Liver (tissue), 9 donors: ENCODE measurements around the gene EPS8. TPM values are rescaled to one million over a fixed set of nuclear protein-coding genes. Genes with fewer than 3 reads are reported as not detected.

Experiments used
- DNase-seq: peaks from one replicate; pipeline ENCODE4 v3.0.0-alpha.2; 2017; ENCODE audit warnings: low spot score
- H3K27ac ChIP-seq, 2 donors: one replicate each; pipeline ENCODE4 v1.7.0; 2013; ENCODE audit warnings: inconsistent platforms in 2 of 2, low read length in 2 of 2, control low read depth in 1 of 2, low read depth in 1 of 2, mild to moderate bottlenecking in 1 of 2
- H3K27me3 ChIP-seq, 4 donors: one replicate each; pipeline versions ENCODE4 v1.6.1 to v1.7.0; 2013; ENCODE audit warnings: low read length in 3 of 4, inconsistent platforms in 1 of 4, mild to moderate bottlenecking in 1 of 4, moderate library complexity in 1 of 4; ENCODE audit not compliant: control insufficient read depth in 4 of 4, insufficient read depth in 4 of 4
- H3K36me3 ChIP-seq, 4 donors: one replicate each; pipeline versions ENCODE4 v1.6.1 to v1.7.0; 2013; ENCODE audit warnings: low read length in 3 of 4, mild to moderate bottlenecking in 3 of 4, low read depth in 1 of 4, moderate library complexity in 1 of 4; ENCODE audit not compliant: control insufficient read depth in 4 of 4, insufficient read depth in 3 of 4
- H3K4me1 ChIP-seq, 4 donors: one replicate each; pipeline versions ENCODE4 v1.6.1 to v1.7.0; 2013; ENCODE audit warnings: low read length in 3 of 4, mild to moderate bottlenecking in 3 of 4, moderate library complexity in 1 of 4; ENCODE audit not compliant: control insufficient read depth in 4 of 4, insufficient read depth in 4 of 4
- H3K4me3 ChIP-seq, 3 donors: one replicate each; pipeline versions ENCODE4 v1.6.1 to v1.7.0; 2013; ENCODE audit warnings: low read length in 3 of 3, control low read depth in 1 of 3, low read depth in 1 of 3, mild to moderate bottlenecking in 1 of 3
- H3K9ac ChIP-seq, 2 donors: one replicate each; pipeline ENCODE4 v1.7.0; 2013; ENCODE audit warnings: low read length in 2 of 2, mild to moderate bottlenecking in 2 of 2, moderate library complexity in 2 of 2, control low read depth in 1 of 2, low read depth in 1 of 2
- H3K9me3 ChIP-seq, 4 donors: one replicate each; pipeline versions ENCODE4 v1.6.1 to v1.7.0; 2013; ENCODE audit warnings: low read length in 3 of 4; ENCODE audit not compliant: control insufficient read depth in 4 of 4
- ATF3 ChIP-seq: IDR thresholded peaks from 2 replicates; pipeline ENCODE4 v1.6.1; 2016; ENCODE audit warnings: antibody characterized with exemption
- CTCF ChIP-seq: fragments of 150-350 bp; IDR thresholded peaks from 2 replicates; pipeline ENCODE4 v1.5.1; 2017; ENCODE audit warnings: improper control_type of control experiment, low read depth, low read length; ENCODE audit not compliant: missing input control
- EGR1 ChIP-seq, 2 donors: IDR thresholded peaks; 2 replicates each; pipeline ENCODE4 v1.6.1; 2016 to 2018; ENCODE audit warnings: antibody characterized with exemption in 2 of 2, low read depth in 2 of 2
- FOXA1 ChIP-seq: IDR thresholded peaks from 2 replicates; pipeline ENCODE4 v1.6.1; 2016; ENCODE audit warnings: antibody characterized with exemption
- FOXA2 ChIP-seq: IDR thresholded peaks from 2 replicates; pipeline ENCODE4 v1.6.1; 2016; ENCODE audit warnings: antibody characterized with exemption
- GABPA ChIP-seq, 2 donors: IDR thresholded peaks in 1 of 2; conservative IDR thresholded peaks in 1 of 2; 2 replicates each; pipeline ENCODE4 v1.6.1; 2016; ENCODE audit warnings: antibody characterized with exemption in 2 of 2, mild to moderate bottlenecking in 1 of 2, moderate library complexity in 1 of 2
- HNF4A ChIP-seq, 2 donors: conservative IDR thresholded peaks; 2 replicates each; pipeline ENCODE4 v1.6.1; 2016; ENCODE audit warnings: antibody characterized with exemption in 2 of 2, mild to moderate bottlenecking in 2 of 2
- HNF4G ChIP-seq: IDR thresholded peaks from 2 replicates; pipeline ENCODE4 v1.6.1; 2016; ENCODE audit warnings: antibody characterized with exemption
- JUND ChIP-seq, 2 donors: IDR thresholded peaks; 2 replicates each; pipeline ENCODE4 v1.6.1; 2016; ENCODE audit warnings: antibody characterized with exemption in 2 of 2
- MAX ChIP-seq: IDR thresholded peaks from 2 replicates; pipeline ENCODE4 v1.6.1; 2016; ENCODE audit warnings: antibody characterized with exemption
- NR2F2 ChIP-seq: IDR thresholded peaks from 2 replicates; pipeline ENCODE4 v1.6.1; 2016; ENCODE audit warnings: antibody characterized with exemption
- RAD21 ChIP-seq, 2 donors: IDR thresholded peaks; 2 replicates each; pipeline ENCODE4 v1.6.1; 2016; ENCODE audit warnings: antibody characterized with exemption in 2 of 2, mild to moderate bottlenecking in 2 of 2
- REST ChIP-seq: IDR thresholded peaks from 2 replicates; pipeline ENCODE4 v1.6.1; 2016; ENCODE audit warnings: antibody characterized with exemption, mild to moderate bottlenecking
- SP1 ChIP-seq: IDR thresholded peaks from 2 replicates; pipeline ENCODE4 v1.6.1; 2018; ENCODE audit warnings: antibody characterized with exemption, mild to moderate bottlenecking
- TAF1 ChIP-seq: conservative IDR thresholded peaks from 2 replicates; pipeline ENCODE4 v1.6.1; 2016; ENCODE audit warnings: antibody characterized with exemption, mild to moderate bottlenecking
- YY1 ChIP-seq: IDR thresholded peaks from 2 replicates; pipeline ENCODE4 v1.6.1; 2016; ENCODE audit warnings: antibody characterized with exemption, mild to moderate bottlenecking
- ZBTB33 ChIP-seq: IDR thresholded peaks from 2 replicates; pipeline ENCODE4 v1.6.1; 2016; ENCODE audit warnings: antibody characterized with exemption
- WGBS: extraction: QIAGEN DNeasy Blood & Tissue Kit; methylation state at CpG from one replicate; pipeline ENCODE4 v1.1.7; 2013; 5-methylcytosine and 5-hydroxymethylcytosine counted together
- polyA plus RNA-seq, 2 donors: library from polyadenylated mRNA; stranded (reverse) in 1 of 2; unstranded in 1 of 2; fragments of 200-250 nt in 1 of 2; fragments of >200 nt in 1 of 2; fragmentation: Nextera tagmentation in 1 of 2; extraction: Ambion mirVana in 1 of 2; gene quantifications; one replicate each; pipeline versions ENCODE4 v1.2.1 to v1.2.3, GENCODE V29; 2013 to 2015
- total RNA-seq, 2 donors: library from RNA; depleted of rRNA; stranded (reverse); fragments of >200 nt; gene quantifications; one replicate each; pipeline ENCODE4 v1.2.3, GENCODE V29; 2014
- donor health status: healthy.
- donor health status: healthy.
- donor health status: healthy.
- donor health status: healthy.
- donor health status: healthy.

Gene EPS8
- total and polyA plus RNA-seq, 4 donors, result 13.7 to 40.2 (median 15.0) TPM

GRCh38 chr12:15677726-15678201 is 111.4 kb downstream of the EPS8 start:
- peaks cover 0 to 2% (median 0%) of the 10 kb centered on the region in 4 donors for H3K4me1 ChIP-seq
- H3K27ac ChIP-seq, result no peak overlapping the region
- no peak for DNase-seq
- H3K9me3 ChIP-seq, result peaks cover 0 to 1% (median 0%) of the 10 kb centered on the region in 4 donors
- no peak overlapping the region for H3K4me3 ChIP-seq
- TF ChIP-seq ZBTB33 (no peak), EGR1 (IDR thresholded peaks at IDR 0.05; ENCODE audit: low read depth in 2 of 2) (no peak), JUND (IDR thresholded peaks at IDR 0.05) (no peak), SP1 (no peak)
- no peak overlapping the region for H3K9ac ChIP-seq
- H3K27me3 ChIP-seq, result no peaks in the 10 kb centered on the region
- 94% methylated on average over 3 of the region's 3 CpGs for WGBS
- peaks cover 0 to 3% (median 0%) of the 10 kb centered on the region in 4 donors for H3K36me3 ChIP-seq

GRCh38 chr12:15677228-15677627 is 112.0 kb downstream of the EPS8 start:
- TF ChIP-seq CTCF (no peak), EGR1 (IDR thresholded peaks at IDR 0.05; ENCODE audit: low read depth in 2 of 2) (no peak), FOXA2 (no peak), GABPA (IDR thresholded peaks at IDR 0.05 in 1 of 2, conservative IDR thresholded peaks at IDR 0.05 in 1 of 2) (no peak), ZBTB33 (no peak), HNF4G (no peak), MAX (no peak), REST (no peak), JUND (IDR thresholded peaks at IDR 0.05) (no peak), YY1 (no peak), RAD21 (IDR thresholded peaks at IDR 0.05) (no peak), FOXA1 (no peak), ATF3 (no peak), NR2F2 (no peak), SP1 (no peak), HNF4A (conservative IDR thresholded peaks at IDR 0.05) (no peak), TAF1 (no peak)
- Histone ChIP-seq H3K4me3 (no peak overlapping the region), H3K4me1 (no peaks in the 10 kb centered on the region), H3K27me3 (no peaks in the 10 kb centered on the region), H3K27ac (no peak overlapping the region), H3K9me3 (peaks cover 0 to 1% (median 0%) of the 10 kb centered on the region in 4 donors), H3K9ac (no peak overlapping the region), H3K36me3 (peaks cover 0 to 3% (median 0%) of the 10 kb centered on the region in 4 donors)
- no peak for DNase-seq
- WGBS, result 89% methylated on average over 3 of the region's 3 CpGs
